PC-3 (cell line): ENCODE results near the gene CLEC19A. TPM values are rescaled to one million over a fixed set of nuclear protein-coding genes. Genes with fewer than 3 reads are reported as not detected.

ENCODE experiments used
- ATAC-seq: fragments of 200-7000 bp; cut with Tn5 transposase; 2 replicates; pipeline ENCODE4 v1.9.1; 2020; ENCODE audit warnings: mild to moderate bottlenecking, moderate library complexity
- BruUV-seq: library from RNA; stranded (reverse); fragments of 400-500 nt; replicated peaks from 2 replicates; lab custom pipeline; 2021; lab: Mats Ljungman, UMichigan
- CTCF ChIA-PET: fragments of 300-600 bp; sonication (Branson Sonifier 250); formaldehyde crosslinking; loops from one replicate; lab custom pipeline; 2022; ENCODE audit warnings: antibody characterized with exemption; lab: Charles Lee
- POLR2A ChIA-PET: fragments of 300-600 bp; sonication (Branson Sonifier 250); formaldehyde crosslinking; loops from one replicate; lab custom pipeline; 2022; ENCODE audit warnings: antibody characterized with exemption; ENCODE audit not compliant: unreplicated experiment; lab: Charles Lee
- DNase-seq: peaks from one replicate; pipeline ENCODE4 v3.0.0-alpha.2; 2015
- H2AFZ ChIP-seq: fragments of 300-600 bp; sonication (generic); 2 replicates; pipeline ENCODE4 v1.6.0; 2016; ENCODE audit warnings: antibody characterized with exemption, low read length
- H3F3A ChIP-seq: fragments of 300-600 bp; sonication (generic); one replicate; pipeline ENCODE4 v1.6.0; 2017; ENCODE audit warnings: antibody characterized with exemption, low read length, control low read depth, mild to moderate bottlenecking; ENCODE audit not compliant: unreplicated experiment
- H3K27ac ChIP-seq: fragments of 300-600 bp; sonication (generic); 2 replicates; pipeline ENCODE4 v1.5.1; 2016; ENCODE audit warnings: mild to moderate bottlenecking, low read length
- H3K27me3 ChIP-seq: fragments of 300-600 bp; sonication (generic); 2 replicates; pipeline ENCODE4 v1.6.1; 2016; ENCODE audit warnings: low read length, mixed read lengths
- H3K36me3 ChIP-seq: fragments of 300-600 bp; sonication (generic); 2 replicates; pipeline ENCODE4 v1.6.1; 2016; ENCODE audit warnings: low read depth, mixed run types, low read length, mixed read lengths
- H3K4me1 ChIP-seq: fragments of 300-600 bp; sonication (generic); 2 replicates; pipeline ENCODE4 v1.5.1; 2016; ENCODE audit warnings: low read length; ENCODE audit not compliant: insufficient read depth
- H3K4me2 ChIP-seq: fragments of 300-600 bp; sonication (generic); 2 replicates; pipeline ENCODE4 v1.6.0; 2016; ENCODE audit warnings: low read length
- H3K4me3 ChIP-seq: fragments of 300-600 bp; sonication (generic); 2 replicates; pipeline ENCODE4 v1.5.1; 2016; ENCODE audit warnings: mild to moderate bottlenecking, low read length, mixed read lengths
- H3K79me2 ChIP-seq: fragments of 300-600 bp; sonication (generic); 2 replicates; pipeline ENCODE4 v1.6.1; 2017; ENCODE audit warnings: low read length, mixed read lengths
- H3K9ac ChIP-seq: fragments of 300-600 bp; sonication (generic); 2 replicates; pipeline ENCODE4 v1.6.0; 2016; ENCODE audit warnings: mild to moderate bottlenecking, low read length
- H3K9me2 ChIP-seq: fragments of 300-600 bp; sonication (generic); replicated peaks from 2 replicates; pipeline ENCODE4 v1.6.1; 2016; ENCODE audit warnings: mixed run types, low read length, mixed read lengths
- H3K9me3 ChIP-seq: fragments of 300-600 bp; sonication (generic); 2 replicates; pipeline ENCODE4 v1.6.1; 2016; ENCODE audit warnings: low read length, mixed read lengths
- H4K20me1 ChIP-seq: fragments of 300-600 bp; sonication (generic); 2 replicates; pipeline ENCODE4 v1.6.1; 2016; ENCODE audit warnings: low read length, mixed read lengths
- CTCF ChIP-seq: fragments of 300-600 bp; sonication (generic); conservative IDR thresholded peaks from 2 replicates; pipeline ENCODE4 v1.5.1; 2017; ENCODE audit warnings: antibody characterized with exemption, low read depth, mild to moderate bottlenecking, low read length
- EZH2 ChIP-seq: fragments of 300-600 bp; sonication (generic); IDR thresholded peaks from one replicate; pipeline ENCODE4 v1.6.1; 2017; ENCODE audit warnings: antibody characterized with exemption, mild to moderate bottlenecking, low read length; ENCODE audit not compliant: unreplicated experiment
- EZH2phosphoT487 ChIP-seq: fragments of 300-600 bp; sonication (generic); IDR thresholded peaks from 2 replicates; pipeline ENCODE4 v1.6.1; 2018; ENCODE audit warnings: mild to moderate bottlenecking, antibody characterized with exemption, low read length, borderline replicate concordance
- intact Hi-C: fragments of 100-400 bp; cut with micrococcal nuclease; formaldehyde crosslinking; loops from 2 replicates; pipeline ENCODE4 v1.9.0; 2023
- total RNA-seq: library from RNA; depleted of rRNA; stranded (reverse); fragments of >200 nt; gene quantifications from 2 replicates; pipeline ENCODE4 v1.2.3, GENCODE V29; 2014

Gene CLEC19A
- total RNA-seq, 1 experiment from 2014 or later: not detected

GRCh38 chr16:19252904-19253303 lies 32.6 kb upstream of the CLEC19A start:
- H3K9me2 ChIP-seq: no peaks in the 10 kb centered on the region
- TF ChIP-seq CTCF (no peak), EZH2phosphoT487 (no peak), EZH2 (no peak)
- no peaks in the 10 kb centered on the region for H4K20me1 ChIP-seq
- H3K4me1 ChIP-seq: no peaks in the 10 kb centered on the region
- no TSS peak for BruUV-seq
- H3K9me3 ChIP-seq: no peaks in the 10 kb centered on the region
- ATAC-seq (no peak), DNase-seq (no peak)
- H3K27me3 ChIP-seq: no peaks in the 10 kb centered on the region
- H3F3A ChIP-seq: no peaks in the 10 kb centered on the region
- intact Hi-C loops: no loop called here
- no peak overlapping the region for H3K9ac ChIP-seq
- ChIA-PET CTCF (no interaction called here), POLR2A (no interaction called here)
- H3K27ac ChIP-seq: no peak overlapping the region
- H3K79me2 ChIP-seq: no peaks in the 10 kb centered on the region
- H3K4me3 ChIP-seq: no peak overlapping the region
- H2AFZ ChIP-seq: no peak overlapping the region
- no peaks in the 10 kb centered on the region for H3K36me3 ChIP-seq
- H3K4me2 ChIP-seq: no peak overlapping the region

- no peak for TF ChIP-seq EZH2
- TF ChIP-seq EZH2phosphoT487: no peak
- no peak for TF ChIP-seq CTCF
- Histone ChIP-seq H3K4me1 (no peaks in the 10 kb centered on the region), H3K4me2 (no peak overlapping the region), H3K9ac (no peak overlapping the region), H3K27ac (no peak overlapping the region), H2AFZ (no peak overlapping the region), H3K79me2 (no peaks in the 10 kb centered on the region), H4K20me1 (no peaks in the 10 kb centered on the region), H3F3A (no peaks in the 10 kb centered on the region), H3K36me3 (no peaks in the 10 kb centered on the region), H3K4me3 (no peak overlapping the region), H3K9me2 (no peaks in the 10 kb centered on the region), H3K9me3 (no peaks in the 10 kb centered on the region), H3K27me3 (no peaks in the 10 kb centered on the region)
- no peak for ATAC-seq
- CTCF ChIA-PET: no interaction called here
- intact Hi-C loops: no loop called here
- POLR2A ChIA-PET: no interaction called here
- DNase-seq: no peak
- BruUV-seq: no TSS peak
These were observed 30.9 kb upstream of the CLEC19A start for GRCh38 chr16:19254611-19255010.

- CTCF ChIA-PET: no interaction called here
- H2AFZ ChIP-seq: no peak overlapping the region
- ATAC-seq (no peak), DNase-seq (no peak)
- no peaks in the 10 kb centered on the region for H3K9me2 ChIP-seq
- H3K4me1 ChIP-seq: no peaks in the 10 kb centered on the region
- H3F3A ChIP-seq: no peaks in the 10 kb centered on the region
- H3K4me3 ChIP-seq: no peak overlapping the region
- H3K36me3 ChIP-seq: no peaks in the 10 kb centered on the region
- H3K9ac ChIP-seq: no peak overlapping the region
- H3K4me2 ChIP-seq: no peak overlapping the region
- H3K79me2 ChIP-seq: no peaks in the 10 kb centered on the region
- TF ChIP-seq EZH2: no peak
- H3K27ac ChIP-seq: no peak overlapping the region
- POLR2A ChIA-PET: no interaction called here
- no peaks in the 10 kb centered on the region for H3K9me3 ChIP-seq
- no peaks in the 10 kb centered on the region for H3K27me3 ChIP-seq
- no TSS peak for BruUV-seq
- no peaks in the 10 kb centered on the region for H4K20me1 ChIP-seq
- intact Hi-C loops: no loop called here
These were observed 21.3 kb upstream of the CLEC19A start for GRCh38 chr16:19264123-19264673.
